GM20000 (cell line): ENCODE data around the gene MYH7B.

Source experiments
- DNase-seq: peaks from one replicate; pipeline ENCODE4 v3.0.0; 2012; ENCODE audit warnings: low spot score
- CTCF ChIP-seq: IDR thresholded peaks from 2 replicates; pipeline ENCODE4 v1.5.1; 2012; ENCODE audit warnings: mild to moderate bottlenecking, control low read depth; ENCODE audit errors: extremely low read depth, missing control alignments

Gene MYH7B

GRCh38 chr20:34945315-34946077 lies 10.2 kb upstream of the MYH7B start:
- DNase-seq = no peak
- no peak for TF ChIP-seq CTCF

GRCh38 chr20:34946661-34947060 lies 9.0 kb upstream of the MYH7B start:
- no peak for DNase-seq

GRCh38 chr20:34947336-34947735 lies 8.3 kb upstream of the MYH7B start:
- no peak for DNase-seq
- TF ChIP-seq CTCF = no peak

More at GRCh38 chr20:34946661-34947060, 9.0 kb upstream of the MYH7B start:
- no peak for TF ChIP-seq CTCF

GRCh38 chr20:34948030-34948429 lies 7.6 kb upstream of the MYH7B start:
- no peak for DNase-seq
- no peak for TF ChIP-seq CTCF

- no peak for TF ChIP-seq CTCF
- DNase-seq = no peak
These were observed 6.5 kb upstream of the MYH7B start for GRCh38 chr20:34949120-34949519.

GRCh38 chr20:34951252-34951651 lies 4.4 kb upstream of the MYH7B start:
- no peak for TF ChIP-seq CTCF

GRCh38 chr20:34951652-34952051 lies 4.0 kb upstream of the MYH7B start:
- no peak for DNase-seq
- TF ChIP-seq CTCF = no peak

More at GRCh38 chr20:34951252-34951651, 4.4 kb upstream of the MYH7B start:
- no peak for DNase-seq
